Stomach (tissue), 4 donors: ENCODE results near the gene ZNF222.

ENCODE experiments used
- EP300 ChIP-seq: sonication (generic); formaldehyde crosslinking; IDR thresholded peaks from one replicate; pipeline ENCODE4 v1.6.1; 2017; ENCODE audit warnings: antibody characterized with exemption
- POLR2A ChIP-seq, 4 donors: fragments of 450-650 bp; IDR thresholded peaks; one replicate each; pipeline ENCODE4 v1.6.1; 2016; ENCODE audit warnings: antibody characterized with exemption in 4 of 4, control low read depth in 2 of 4, mild to moderate bottlenecking in 1 of 4, moderate library complexity in 1 of 4
- TF ChIP-seq, protein P1 (sequence below), 7 experiments: fragments of 450-650 bp in 4 of 7; fragments of 200-600 bp in 3 of 7; sonication (generic) in 3 of 7; IDR thresholded peaks; one replicate each; pipeline ENCODE4 v1.5.1; 2016 to 2019; ENCODE audit warnings: antibody characterized with exemption in 7 of 7, control low read depth in 2 of 7, mild to moderate bottlenecking in 1 of 7

DNA sequence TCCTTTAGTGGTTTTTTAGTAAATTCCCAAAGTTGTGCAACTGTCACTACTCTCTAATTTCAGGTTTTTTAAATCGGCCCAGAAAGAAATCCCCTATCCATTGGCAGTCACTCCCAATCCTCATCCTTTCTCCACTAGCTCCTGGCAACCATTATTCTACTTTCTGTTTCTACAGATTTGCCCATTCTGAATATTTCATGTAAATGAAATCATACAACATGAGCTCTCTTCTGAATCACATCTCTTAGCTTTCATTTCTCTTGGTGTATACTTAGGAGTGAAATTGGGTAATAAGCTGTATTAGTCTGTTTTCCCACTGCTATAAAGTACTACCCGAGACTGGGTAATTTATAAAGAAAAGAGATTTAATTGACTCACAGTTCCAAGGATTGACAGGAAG, 17.0 kb downstream of the ZNF222 start:
- TF ChIP-seq, protein P1, sequence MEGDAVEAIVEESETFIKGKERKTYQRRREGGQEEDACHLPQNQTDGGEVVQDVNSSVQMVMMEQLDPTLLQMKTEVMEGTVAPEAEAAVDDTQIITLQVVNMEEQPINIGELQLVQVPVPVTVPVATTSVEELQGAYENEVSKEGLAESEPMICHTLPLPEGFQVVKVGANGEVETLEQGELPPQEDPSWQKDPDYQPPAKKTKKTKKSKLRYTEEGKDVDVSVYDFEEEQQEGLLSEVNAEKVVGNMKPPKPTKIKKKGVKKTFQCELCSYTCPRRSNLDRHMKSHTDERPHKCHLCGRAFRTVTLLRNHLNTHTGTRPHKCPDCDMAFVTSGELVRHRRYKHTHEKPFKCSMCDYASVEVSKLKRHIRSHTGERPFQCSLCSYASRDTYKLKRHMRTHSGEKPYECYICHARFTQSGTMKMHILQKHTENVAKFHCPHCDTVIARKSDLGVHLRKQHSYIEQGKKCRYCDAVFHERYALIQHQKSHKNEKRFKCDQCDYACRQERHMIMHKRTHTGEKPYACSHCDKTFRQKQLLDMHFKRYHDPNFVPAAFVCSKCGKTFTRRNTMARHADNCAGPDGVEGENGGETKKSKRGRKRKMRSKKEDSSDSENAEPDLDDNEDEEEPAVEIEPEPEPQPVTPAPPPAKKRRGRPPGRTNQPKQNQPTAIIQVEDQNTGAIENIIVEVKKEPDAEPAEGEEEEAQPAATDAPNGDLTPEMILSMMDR (IDR thresholded peaks at IDR 0.05), result no peak
- no peak for TF ChIP-seq POLR2A (IDR thresholded peaks at IDR 0.05)
- no peak for TF ChIP-seq EP300
